HFFc6 (cell line): ENCODE data around the gene ARSB. TPM values are rescaled to one million over a fixed set of nuclear protein-coding genes. Genes with fewer than 3 reads are reported as not detected.

ENCODE experiments used
- DNase-seq: peaks from one replicate; pipeline ENCODE4 v3.0.0-alpha.2; 2018
- H3K27ac Mint-ChIP-seq: 2 replicates; pipeline ENCODE4 v1.8.0; 2020; ENCODE audit warnings: mild to moderate bottlenecking, mixed read lengths
- H3K27me3 Mint-ChIP-seq: 2 replicates; pipeline ENCODE4 v1.8.0; 2021; ENCODE audit warnings: mild to moderate bottlenecking, moderate library complexity, mixed read lengths; ENCODE audit not compliant: insufficient read depth
- H3K36me3 Mint-ChIP-seq: 2 replicates; pipeline ENCODE4 v1.8.0; 2021; ENCODE audit warnings: low read depth, mixed read lengths
- H3K4me1 Mint-ChIP-seq: 2 replicates; pipeline ENCODE4 v1.8.0; 2020; ENCODE audit warnings: low read depth, mixed read lengths
- H3K4me3 Mint-ChIP-seq: 2 replicates; pipeline ENCODE4 v1.8.0; 2020; ENCODE audit warnings: mild to moderate bottlenecking, moderate library complexity, mixed read lengths
- H3K9me3 Mint-ChIP-seq: 2 replicates; pipeline ENCODE4 v1.8.0; 2020; ENCODE audit warnings: mild to moderate bottlenecking, mixed read lengths
- CTCF ChIP-seq: fragments of 200-600 bp; sonication (generic); IDR thresholded peaks from 2 replicates; pipeline ENCODE4 v1.5.0; 2021; ENCODE audit warnings: antibody characterized with exemption, mild to moderate bottlenecking
- long read RNA-seq: library from polyadenylated mRNA; unstranded; transcript quantifications from one replicate; pipeline ENCODE4 v2.0.0, GENCODE V29; 2019
- total RNA-seq, 6 experiments: library from RNA; stranded (reverse); fragmentation: NEBNext Ultra II Directional; extraction: Animal tissue kit (Norgen Biotek cat#: 25700); gene quantifications; 2 replicates in 1 of 6; 3 replicates in 5 of 6; pipeline ENCODE4 v1.2.3, GENCODE V29; 2021

The ARSB gene
- total RNA-seq, result 10 to 100 TPM; 24.4 to 32.7 (median 27.8) TPM
- long read RNA-seq, full-length matches to known transcripts, result 5 of 17 reads
- long read RNA-seq, partial matches to known transcripts, result 3 of 17 reads
- long read RNA-seq, other reads (novel, unspliced or antisense), result 9 of 17 reads

DNA sequence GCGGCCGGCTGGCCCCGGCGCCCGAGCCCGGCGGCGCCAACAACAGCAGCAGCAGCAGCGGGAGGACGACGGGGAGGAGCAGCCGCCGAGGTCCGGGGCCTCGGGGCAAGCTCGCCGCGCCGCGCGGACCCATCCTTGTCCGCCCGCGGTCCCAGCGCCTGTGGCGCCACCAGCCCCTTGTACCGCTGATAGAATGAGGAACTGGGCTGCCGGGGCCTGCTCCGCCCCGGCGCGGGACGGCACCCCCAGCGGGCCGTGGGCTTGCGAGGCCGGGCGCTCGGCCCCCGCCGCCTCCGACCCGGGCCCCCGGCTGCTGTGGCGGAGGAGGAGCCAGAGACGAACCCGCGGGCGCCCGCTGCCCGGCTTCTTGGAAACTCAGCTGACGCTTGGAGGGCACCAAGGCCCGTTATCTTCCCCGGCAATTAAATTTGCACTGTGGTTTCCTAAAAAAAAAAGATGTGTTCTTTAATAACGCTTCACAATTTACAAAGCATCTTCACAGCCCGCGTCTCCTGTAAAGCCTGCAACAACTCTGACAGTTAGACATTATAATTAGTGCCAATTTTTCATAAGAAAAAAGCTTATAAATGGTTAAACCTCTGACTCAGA is at the start of gene ARSB:
ARSB (minus strand) TSS at position 195 of the 609 bp plus-strand sequence; CDS start at position 133, 62 bp downstream.
- TF ChIP-seq CTCF, result no peak
- Mint-ChIP-seq H3K36me3 (no peaks in the 10 kb centered on the region), H3K27me3 (no peaks in the 10 kb centered on the region), H3K27ac (peak within 1 kb of the TSS; percentile 91), H3K4me3 (peak within 1 kb of the TSS; percentile 95), H3K9me3 (no peaks in the 10 kb centered on the region), H3K4me1 (peaks cover 44% of the 10 kb centered on the region)
- no peak for DNase-seq

- H3K27me3 Mint-ChIP-seq, result peaks cover 8% of the 10 kb centered on the region
- peaks cover 5% of the 10 kb centered on the region; the same call in 1 of the 2 replicates for H3K4me1 Mint-ChIP-seq
Observed at GRCh38 chr5:79032782-79033181, 47.7 kb upstream of the ARSB start.

DNA sequence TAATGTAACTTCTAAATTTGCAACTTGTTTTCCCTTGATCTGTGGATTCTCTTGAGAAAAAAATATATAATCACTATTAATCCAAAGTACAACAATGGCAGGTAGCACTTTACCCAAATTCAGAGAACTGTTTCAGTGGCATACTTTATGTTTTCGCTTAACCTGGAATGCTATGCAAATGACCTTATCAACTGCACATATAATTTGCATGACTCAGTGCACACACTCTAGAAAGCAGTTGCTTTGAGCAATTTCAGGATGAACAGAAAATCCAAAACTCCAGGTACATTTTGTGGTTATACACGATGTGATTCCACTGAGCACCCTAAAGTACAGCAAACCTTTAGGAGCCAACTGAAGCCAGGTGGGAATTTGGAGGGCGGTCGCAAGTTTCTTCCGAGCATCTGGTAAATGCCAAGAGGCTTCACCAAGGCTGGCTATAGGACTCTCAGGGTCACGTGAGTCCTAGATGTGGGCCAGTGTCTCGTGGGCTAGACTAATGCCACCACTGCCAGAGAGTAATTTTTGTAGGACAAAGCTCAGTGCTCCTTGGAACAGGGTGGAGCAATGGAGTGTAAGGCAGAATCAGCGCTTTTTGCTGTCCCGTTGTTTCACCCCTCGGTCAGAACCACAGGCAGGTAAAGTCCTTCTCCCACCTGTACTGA is 47.1 kb upstream of the ARSB start:
- Mint-ChIP-seq H3K9me3 (no peaks in the 10 kb centered on the region), H3K4me1 (peaks cover 5% of the 10 kb centered on the region; the same call in 1 of the 2 replicates), H3K36me3 (no peaks in the 10 kb centered on the region), H3K4me3 (no peak overlapping the region), H3K27ac (no peak overlapping the region), H3K27me3 (peaks cover 9% of the 10 kb centered on the region)
- no peak for DNase-seq
- no peak for TF ChIP-seq CTCF

More at GRCh38 chr5:79032782-79033181, 47.7 kb upstream of the ARSB start:
- H3K4me3 Mint-ChIP-seq, result no peak overlapping the region
- DNase-seq, result no peak
- H3K27ac Mint-ChIP-seq, result no peak overlapping the region
- TF ChIP-seq CTCF, result no peak
- no peaks in the 10 kb centered on the region for H3K36me3 Mint-ChIP-seq
- H3K9me3 Mint-ChIP-seq, result no peaks in the 10 kb centered on the region

GRCh38 chr5:79031485-79031867 is 46.4 kb upstream of the ARSB start:
- no peak overlapping the region for H3K4me3 Mint-ChIP-seq
- H3K27me3 Mint-ChIP-seq, result peaks cover 14% of the 10 kb centered on the region
- H3K4me1 Mint-ChIP-seq, result peaks cover 5% of the 10 kb centered on the region; the same call in 1 of the 2 replicates
- H3K27ac Mint-ChIP-seq, result no peak overlapping the region
- no peak for TF ChIP-seq CTCF
- no peaks in the 10 kb centered on the region for H3K36me3 Mint-ChIP-seq
- H3K9me3 Mint-ChIP-seq, result no peaks in the 10 kb centered on the region
- no peak for DNase-seq

DNA sequence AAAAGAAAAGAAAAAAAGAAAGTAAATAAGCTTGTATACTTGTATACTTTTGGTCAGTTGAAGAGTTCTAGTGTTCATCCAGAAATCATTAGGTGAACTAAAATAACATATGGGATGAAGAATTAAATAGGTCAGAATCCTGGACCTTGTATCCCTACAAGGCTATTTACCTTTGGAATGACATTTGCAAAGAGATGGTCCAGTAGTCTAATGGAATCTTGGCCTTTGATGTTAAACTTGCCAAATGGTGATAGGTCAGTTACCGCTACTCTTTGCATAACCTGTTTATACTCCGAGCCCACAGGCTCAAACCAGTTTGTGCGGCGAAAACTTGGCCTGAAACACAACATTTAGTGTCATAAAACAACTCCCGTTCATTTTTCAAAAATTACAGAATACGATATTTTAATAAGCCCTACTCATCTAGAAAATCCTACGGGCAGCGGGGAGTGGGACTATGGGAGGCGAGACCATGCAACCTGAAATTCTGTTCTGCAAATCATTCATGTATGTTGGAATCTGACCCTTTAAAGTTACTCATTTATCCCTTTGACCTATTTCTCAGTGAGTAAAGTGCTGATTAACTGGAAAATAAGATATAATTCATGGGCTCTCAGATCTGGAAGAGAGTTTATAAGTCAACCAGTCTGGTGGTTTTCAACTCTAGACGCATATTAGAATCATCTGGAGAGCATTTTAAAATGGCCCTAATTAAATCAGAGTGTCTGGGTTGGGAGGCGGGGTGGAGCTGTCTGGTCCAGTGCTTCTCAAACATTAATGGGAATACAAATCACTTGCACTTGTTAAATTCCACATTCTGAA is 45.8 kb upstream of the ARSB start:
- no peak overlapping the region for H3K4me3 Mint-ChIP-seq
- no peaks in the 10 kb centered on the region for H3K9me3 Mint-ChIP-seq
- H3K36me3 Mint-ChIP-seq, result no peaks in the 10 kb centered on the region
- peaks cover 5% of the 10 kb centered on the region; the same call in 1 of the 2 replicates for H3K4me1 Mint-ChIP-seq
- DNase-seq, result no peak
- H3K27ac Mint-ChIP-seq, result no peak overlapping the region
- H3K27me3 Mint-ChIP-seq, result peaks cover 16% of the 10 kb centered on the region
- no peak for TF ChIP-seq CTCF
